Measurements from ENCODE around the gene TMEM139.

The TMEM139 gene

GRCh38 chr7:143308632-143309031 lies 23.9 kb downstream of the TMEM139 start:
- no peaks in the 10 kb centered on the region for H3K4me1 ChIP-seq (ENCODE audit: control insufficient read depth, insufficient read depth, low read length)
- H3K27ac ChIP-seq (ENCODE audit: extremely low read depth, low read depth, low read length) = no peak overlapping the region
- no peak for TF ChIP-seq HOXA7 (CRISPR knock-in tag; IDR thresholded peaks at IDR 0.05; ENCODE audit: borderline replicate concordance)
- no peak for TF ChIP-seq ZXDB (tag by site-specific recombination; IDR thresholded peaks at IDR 0.05)
- TF ChIP-seq ZNF623 (tag by site-specific recombination; IDR thresholded peaks at IDR 0.05) = no peak
- TF ChIP-seq ZNF639 (tag by site-specific recombination; IDR thresholded peaks at IDR 0.05) = no peak
- TF ChIP-seq ZSCAN18 (tag by site-specific recombination; IDR thresholded peaks at IDR 0.05) = no peak
- no peak for TF ChIP-seq ZNF114 (tag by site-specific recombination; IDR thresholded peaks at IDR 0.05)
- TF ChIP-seq KLF9 (tag by site-specific recombination; IDR thresholded peaks at IDR 0.05; ENCODE audit: low read depth) = no peak
- no peak for TF ChIP-seq ZNF792 (tag by site-specific recombination; IDR thresholded peaks at IDR 0.05)
- no peak for TF ChIP-seq PATZ1 (tag by site-specific recombination; IDR thresholded peaks at IDR 0.05)
- TF ChIP-seq TSHZ1 (tag by site-specific recombination; IDR thresholded peaks at IDR 0.05; ENCODE audit: borderline replicate concordance) = no peak
- TF ChIP-seq ZSCAN23 (tag by site-specific recombination; IDR thresholded peaks at IDR 0.05) = no peak
- CTCF ChIA-PET = interaction anchor here (0.7 to 4.5 kb wide), 5 partner anchors 9 to 72 kb away, joined by 3 to 30 read pairs (median 6); no protein-coding TSS in a partner anchor
- no peaks in the 10 kb centered on the region for H3K9me3 ChIP-seq (ENCODE audit: control insufficient read depth, insufficient read depth, low read depth, low read length)
- peaks cover 14 to 65% of the 10 kb centered on the region in 2 experiments for H3K36me3 ChIP-seq (ENCODE audit: control insufficient read depth in 2 of 2, insufficient read depth in 1 of 2, low read length in 2 of 2)
- no peak overlapping the region for H3K4me3 ChIP-seq (ENCODE audit: low read depth, low read length)
- POLR2A ChIA-PET = interaction anchor here (0.6 to 1.4 kb wide), 5 partner anchors 10 to 392 kb away, joined by 3 to 5 read pairs (median 4); partner anchors contain the start of genes CASP2 and GSTK1

GRCh38 chr7:143314127-143314526 lies 29.4 kb downstream of the TMEM139 start:
- H3K27ac ChIP-seq (ENCODE audit: extremely low read depth, low read depth, low read length) = no peak overlapping the region
- CTCF ChIA-PET = interaction anchor here (0.6 kb wide), 1 partner anchor 26 kb away, joined by 3 read pairs; the partner anchor contains the start of gene CASP2
- peaks cover 0 to 14% of the 10 kb centered on the region in 2 experiments; a peak in 2 of 3 replicates for H3K36me3 ChIP-seq (ENCODE audit: control insufficient read depth in 2 of 2, insufficient read depth in 1 of 2, low read length in 2 of 2)
- TF ChIP-seq ZNF175 (tag by site-specific recombination; IDR thresholded peaks at IDR 0.05) = no peak
- TF ChIP-seq ZNF239 (tag by site-specific recombination; IDR thresholded peaks at IDR 0.05) = no peak
- no peak for TF ChIP-seq ZNF785 (tag by site-specific recombination; IDR thresholded peaks at IDR 0.05)
- TF ChIP-seq KLF9 (tag by site-specific recombination; IDR thresholded peaks at IDR 0.05; ENCODE audit: low read depth) = no peak
- TF ChIP-seq ZNF768 (tag by site-specific recombination; IDR thresholded peaks at IDR 0.05) = no peak
- TF ChIP-seq ZNF366 (tag by site-specific recombination; conservative IDR thresholded peaks at IDR 0.05) = no peak
- no peak for TF ChIP-seq AEBP2 (tag by site-specific recombination; IDR thresholded peaks at IDR 0.05; ENCODE audit: borderline replicate concordance)
- TF ChIP-seq SCRT2 (tag by site-specific recombination; IDR thresholded peaks at IDR 0.05) = no peak
- TF ChIP-seq ZNF16 (tag by site-specific recombination; IDR thresholded peaks at IDR 0.05; ENCODE audit: low read depth) = no peak
- TF ChIP-seq MEIS1 (CRISPR knock-in tag; IDR thresholded peaks at IDR 0.05; ENCODE audit: borderline replicate concordance) = no peak
- TF ChIP-seq ZBTB1 (tag by site-specific recombination; IDR thresholded peaks at IDR 0.05) = no peak
- no peak for TF ChIP-seq ZNF433 (tag by site-specific recombination; IDR thresholded peaks at IDR 0.05; ENCODE audit: low read depth)
- no peaks in the 10 kb centered on the region for H3K4me1 ChIP-seq (ENCODE audit: control insufficient read depth, insufficient read depth, low read length)
- POLR2A ChIA-PET = no interaction called here
- H3K4me3 ChIP-seq (ENCODE audit: low read depth, low read length) = no peak overlapping the region
- H3K9me3 ChIP-seq (ENCODE audit: control insufficient read depth, insufficient read depth, low read depth, low read length) = no peaks in the 10 kb centered on the region

Measured in HEK293 (cell line).